Measurements from ENCODE around the gene CTDSPL.
A peak's percentile ranks its signal among the peaks of the same experiment; 100 is the strongest.

CTDSPL gene

GRCh38 chr3:37943631-37944314 lies 82.1 kb downstream of the CTDSPL start:
- no peak for DNase-seq (ENCODE audit: low spot score)

GRCh38 chr3:37944391-37944842 lies 82.7 kb downstream of the CTDSPL start:
- no peak for DNase-seq (ENCODE audit: low spot score)

- DNase-seq (ENCODE audit: low spot score): no peak
Measured at GRCh38 chr3:37945156-37945806, 83.6 kb downstream of the CTDSPL start.

GRCh38 chr3:37945807-37946530 lies 84.3 kb downstream of the CTDSPL start:
- DNase-seq (ENCODE audit: low spot score): no peak

GRCh38 chr3:37946531-37946889 lies 84.8 kb downstream of the CTDSPL start:
- no peak for DNase-seq (ENCODE audit: low spot score)

- DNase-seq (ENCODE audit: low spot score): no peak
Measured at GRCh38 chr3:37949866-37950265, 88.2 kb downstream of the CTDSPL start.

GRCh38 chr3:37952564-37952963 lies 90.9 kb downstream of the CTDSPL start:
- DNase-seq (ENCODE audit: low spot score): no peak

- no peak for DNase-seq (ENCODE audit: low spot score)
Measured at GRCh38 chr3:37953226-37953625, 91.5 kb downstream of the CTDSPL start.

GRCh38 chr3:37953707-37954394 lies 92.2 kb downstream of the CTDSPL start:
- DNase-seq (ENCODE audit: low spot score): no peak

- DNase-seq (ENCODE audit: low spot score): no peak
Measured at GRCh38 chr3:37954881-37955280, 93.2 kb downstream of the CTDSPL start.

GRCh38 chr3:37955918-37956707 lies 94.4 kb downstream of the CTDSPL start:
- no peak for DNase-seq (ENCODE audit: low spot score)

GRCh38 chr3:37956723-37957538 lies 95.3 kb downstream of the CTDSPL start:
- DNase-seq (ENCODE audit: low spot score): no peak

GRCh38 chr3:37957539-37957936 lies 95.9 kb downstream of the CTDSPL start:
- DNase-seq (ENCODE audit: low spot score): no peak

- no peak for DNase-seq (ENCODE audit: low spot score)
Measured at GRCh38 chr3:37961622-37962431, 100.1 kb downstream of the CTDSPL start.

GRCh38 chr3:37963016-37963415 lies 101.3 kb downstream of the CTDSPL start:
- DNase-seq (ENCODE audit: low spot score): no peak

GRCh38 chr3:37963635-37964034 lies 102.0 kb downstream of the CTDSPL start:
- no peak for DNase-seq (ENCODE audit: low spot score)

GRCh38 chr3:37964146-37964545 lies 102.5 kb downstream of the CTDSPL start:
- DNase-seq (ENCODE audit: low spot score): no peak

- no peak for DNase-seq (ENCODE audit: low spot score)
Measured at GRCh38 chr3:37964716-37965115, 103.0 kb downstream of the CTDSPL start.

GRCh38 chr3:37967260-37967881 lies 105.7 kb downstream of the CTDSPL start:
- DNase-seq (ENCODE audit: low spot score): peak; percentile 70

GRCh38 chr3:37968199-37968598 lies 106.5 kb downstream of the CTDSPL start:
- DNase-seq (ENCODE audit: low spot score): no peak

Measured in NAMALWA (cell line).